ENCODE measurements around the gene DAND5. TPM values are rescaled to one million over a fixed set of nuclear protein-coding genes. Genes with fewer than 3 reads are reported as not detected.
A peak's percentile ranks its signal among the peaks of the same experiment; 100 is the strongest.

Gene DAND5
- total and polyA plus RNA-seq, 2 of the 13 experiments (the other 11 are each of a cell fraction or from before 2014, with no cell fraction given) = 0.04 TPM; not detected in 1

GRCh38 chr19:13022111-13022858, 52.9 kb downstream of the DAND5 start:
- POLR2A ChIA-PET = interaction anchor here (1.0 to 3.6 kb wide), 8 partner anchors 9 to 39 kb away, joined by 3 to 31 read pairs (median 10); no protein-coding TSS in a partner anchor
- TF ChIP-seq ZNF772 (CRISPR knock-in tag; IDR thresholded peaks at IDR 0.05) (no peak), POGK (CRISPR knock-in tag; conservative IDR thresholded peaks at IDR 0.05) (no peak), FOXK1 (CRISPR knock-in tag; IDR thresholded peaks at IDR 0.05; ENCODE audit: borderline replicate concordance, low read depth) (no peak), ZBTB42 (CRISPR knock-in tag; IDR thresholded peaks at IDR 0.05) (no peak), KDM3A (CRISPR knock-in tag; IDR thresholded peaks at IDR 0.05; ENCODE audit: low read depth) (no peak), ZNF205 (CRISPR knock-in tag; IDR thresholded peaks at IDR 0.05) (no peak), PAF1 (CRISPR knock-in tag; IDR thresholded peaks at IDR 0.05) (no peak), ESRRA (CRISPR knock-in tag; IDR thresholded peaks at IDR 0.05; ENCODE audit: low read depth) (no peak), DNMT3B (CRISPR knock-in tag; conservative IDR thresholded peaks at IDR 0.05) (no peak), ZBTB39 (CRISPR knock-in tag; IDR thresholded peaks at IDR 0.05) (no peak), ZFAT (CRISPR knock-in tag; conservative IDR thresholded peaks at IDR 0.05) (no peak), HNRNPL (IDR thresholded peaks at IDR 0.05; ENCODE audit: low read depth, low read length) (peak; percentile 87), ZBTB10 (CRISPR knock-in tag; IDR thresholded peaks at IDR 0.05; ENCODE audit: borderline replicate concordance) (no peak)

More at GRCh38 chr19:13022111-13022858, 52.9 kb downstream of the DAND5 start:
- intact Hi-C loops (cut with micrococcal nuclease; ENCODE audit: unreplicated experiment) (loop anchor here (5.0 kb wide), 1 partner anchor 40 kb away; no protein-coding TSS in a partner anchor), in situ Hi-C loops (cut with HindIII; ENCODE audit: extremely low pct_ligation_motif_present, low pct_unique_long_range_greater_than_20kb) (loop anchor here (5.0 kb wide), 2 partner anchors 35 to 40 kb away; no protein-coding TSS in a partner anchor)
- ATAC-seq (peak; percentile 58), FAIRE-seq (no peak), DNase-seq (ENCODE audit: low spot score) (no peak)
- peaks cover 1 to 2% of the 10 kb centered on the region in 2 experiments; a peak in 2 of 5 replicates for H3K36me3 ChIP-seq (replicated peaks in 1 of 2; ENCODE audit: control insufficient read depth in 1 of 2, insufficient read depth in 2 of 2, low read length in 2 of 2)
- H4K20me1 ChIP-seq (ENCODE audit: insufficient read depth, low read length) = no peaks in the 10 kb centered on the region
- 39% methylated on average over 21 of the region's 22 CpGs for WGBS (ENCODE audit: low lambda C conversion rate)
- no peaks in the 10 kb centered on the region for H3K27me3 ChIP-seq (ENCODE audit: control insufficient read depth in 1 of 2, insufficient read depth in 2 of 2, low read length in 2 of 2)
- peak overlapping the region; percentile 90 for H3K4me2 ChIP-seq (ENCODE audit: low read depth, low read length)
- no TSS peak for BruUV-seq (replicated peaks)
- peaks cover 75% of the 10 kb centered on the region for H3K4me1 ChIP-seq (ENCODE audit: insufficient read depth, low read length)
- CTCF ChIA-PET (ENCODE audit: low intra/inter-chr PET ratio, low total read pairs) = no interaction called here
- no peaks in the 10 kb centered on the region for H3K9me3 ChIP-seq (ENCODE audit: low read length)
- peak overlapping the region; percentile 58 for H3K9ac ChIP-seq (ENCODE audit: insufficient read depth, low read depth, low read length)
- no peak overlapping the region for H2AFZ ChIP-seq (ENCODE audit: low read length)
- peak overlapping the region; percentile 73 for H3K27ac ChIP-seq (ENCODE audit: extremely low read length, insufficient read depth, low read length)
- peaks cover 37% of the 10 kb centered on the region for H3K79me2 ChIP-seq (ENCODE audit: insufficient read depth, low read length)
- H3K4me3 ChIP-seq (replicated peaks in 1 of 3; ENCODE audit: insufficient read depth in 1 of 3, low read depth in 2 of 3, low read length in 3 of 3) = peak overlapping the region; percentile 52 to 71 (median 56)

Data from HepG2 (cell line).